G401.6 (cell line): ENCODE measurements around the gene PLEKHG4.

ENCODE experiments used
- FAIRE-seq: peaks from 2 replicates; lab custom pipeline; 2012; peaks lifted over from hg19 to GRCh38; lab: Jason Lieb, UNC

The PLEKHG4 gene

DNA sequence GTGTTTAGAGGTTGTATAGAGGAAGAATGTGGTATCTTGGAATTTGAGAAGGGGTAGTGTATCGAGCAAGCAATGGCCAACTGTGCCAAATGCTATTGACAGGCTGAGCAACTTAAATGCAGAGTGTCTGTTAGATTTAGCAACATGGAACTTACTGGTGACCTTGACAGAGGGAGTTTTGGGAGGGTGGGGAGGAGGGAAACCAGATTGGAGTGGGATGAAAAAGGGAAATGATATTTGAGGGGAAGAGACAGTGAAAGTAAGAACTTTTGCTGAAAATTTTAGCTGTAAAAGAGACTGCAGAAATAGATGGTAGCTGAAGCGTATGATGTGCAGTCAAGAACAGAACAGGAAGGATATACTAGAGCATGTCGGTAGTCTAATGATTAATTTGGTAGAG lies 48.4 kb downstream of the PLEKHG4 start:
- FAIRE-seq, result no peak

GRCh38 chr16:67329901-67330300 lies 50.6 kb downstream of the PLEKHG4 start:
- no peak for FAIRE-seq

GRCh38 chr16:67333315-67333714 lies 54.0 kb downstream of the PLEKHG4 start:
- no peak for FAIRE-seq

DNA sequence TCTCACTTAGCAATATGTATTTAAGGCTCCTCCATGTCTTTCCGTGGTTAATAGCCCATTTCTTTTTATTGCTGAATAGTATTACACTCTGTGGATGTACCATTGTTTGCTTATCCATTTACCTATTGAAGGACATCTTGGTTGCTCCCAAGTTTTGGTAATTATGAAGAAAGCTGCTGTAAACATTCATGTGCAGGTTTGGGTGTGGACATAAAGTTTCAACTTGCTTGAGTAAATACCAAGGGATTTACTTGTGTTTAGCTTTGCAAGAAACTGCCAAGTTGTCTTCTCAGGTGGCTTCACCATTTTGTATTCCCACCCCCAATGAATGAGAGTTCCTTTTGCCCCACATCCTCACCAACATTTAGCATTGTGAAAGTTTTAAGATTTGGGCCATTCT lies 56.8 kb downstream of the PLEKHG4 start:
- no peak for FAIRE-seq

- FAIRE-seq, result no peak
Measured at GRCh38 chr16:67336648-67337047, 57.3 kb downstream of the PLEKHG4 start.
